Kidney tubule cell (primary cell): Measurements from ENCODE around the gene LOXL3.

Experiments used
- DNase-seq: peaks from one replicate; pipeline ENCODE4 v3.0.0-alpha.2; 2018; ENCODE audit warnings: low spot score

The LOXL3 gene

DNA sequence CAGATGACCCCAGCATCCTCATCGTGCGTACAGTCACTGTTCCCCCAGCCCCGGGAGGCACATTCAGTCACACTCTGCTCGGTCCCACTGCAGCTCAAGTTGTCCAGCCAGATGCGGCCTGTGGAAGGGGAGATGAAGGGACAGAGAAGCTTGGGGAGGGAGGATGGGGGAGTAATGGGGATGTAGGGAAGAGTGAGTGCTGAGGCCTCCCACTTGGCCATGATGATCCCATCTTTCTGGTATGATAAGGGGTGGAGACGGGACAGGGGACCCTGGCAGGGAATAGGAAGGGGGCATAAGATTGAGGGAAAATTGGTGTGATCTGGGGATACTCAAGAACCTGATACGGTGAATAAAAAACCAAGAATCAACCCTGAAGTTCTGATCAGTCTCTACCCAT is 3.5 kb downstream of the LOXL3 start:
- DNase-seq, result no peak

- DNase-seq, result peak; percentile 58
Observed at GRCh38 chr2:74548900-74549826, 4.6 kb downstream of the LOXL3 start.

- no peak for DNase-seq
Observed at GRCh38 chr2:74548285-74548899, 5.3 kb downstream of the LOXL3 start.

DNA sequence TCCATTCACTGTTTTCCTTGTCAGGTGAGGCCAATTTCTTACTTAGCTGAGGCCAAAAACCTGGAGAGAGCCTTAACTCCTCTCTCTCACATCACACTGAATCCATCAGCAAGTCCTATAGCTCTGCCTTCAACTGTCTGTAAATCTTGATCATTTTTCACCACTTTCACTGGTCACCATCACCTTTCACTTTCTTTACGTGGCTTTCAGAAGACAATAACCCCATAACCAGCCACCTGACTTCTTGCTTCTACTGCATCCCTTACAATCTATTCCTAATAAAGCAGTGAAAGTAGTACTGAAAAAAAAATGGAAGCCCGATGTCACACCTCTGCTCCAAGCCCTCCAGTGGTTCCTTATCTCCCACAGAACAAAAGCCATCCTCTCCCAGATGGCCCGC is 7.7 kb downstream of the LOXL3 start:
- DNase-seq, result no peak

- DNase-seq, result no peak
Observed at GRCh38 chr2:74544634-74545033, 9.1 kb downstream of the LOXL3 start.

DNA sequence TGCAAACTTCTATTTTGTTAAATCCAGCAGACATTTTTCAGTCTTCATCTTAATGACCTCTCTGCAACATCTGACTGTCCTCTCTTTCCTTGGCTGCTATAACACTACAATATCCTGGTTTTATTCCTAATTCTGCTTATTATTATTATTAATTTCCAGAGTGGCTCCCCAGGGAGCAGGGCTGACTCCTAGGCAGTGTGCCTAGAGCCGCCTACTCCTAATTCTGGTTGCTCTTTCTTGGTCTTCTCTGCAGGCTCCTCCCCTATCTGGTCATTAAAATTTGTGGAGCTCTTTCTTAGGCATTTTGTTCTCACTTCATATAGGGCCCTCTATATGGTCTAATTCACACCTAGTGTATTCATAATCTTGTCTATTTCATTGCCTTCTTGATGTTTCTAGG is 10.8 kb downstream of the LOXL3 start:
- no peak for DNase-seq

GRCh38 chr2:74540291-74540690 is 13.5 kb downstream of the LOXL3 start:
- no peak for DNase-seq

GRCh38 chr2:74538881-74539339 is 14.8 kb downstream of the LOXL3 start:
- DNase-seq, result no peak

GRCh38 chr2:74537140-74537539 is 16.6 kb downstream of the LOXL3 start:
- no peak for DNase-seq

GRCh38 chr2:74536166-74536950 is 17.4 kb downstream of the LOXL3 start:
- no peak for DNase-seq

GRCh38 chr2:74535440-74535965 is 18.2 kb downstream of the LOXL3 start:
- DNase-seq, result no peak

DNA sequence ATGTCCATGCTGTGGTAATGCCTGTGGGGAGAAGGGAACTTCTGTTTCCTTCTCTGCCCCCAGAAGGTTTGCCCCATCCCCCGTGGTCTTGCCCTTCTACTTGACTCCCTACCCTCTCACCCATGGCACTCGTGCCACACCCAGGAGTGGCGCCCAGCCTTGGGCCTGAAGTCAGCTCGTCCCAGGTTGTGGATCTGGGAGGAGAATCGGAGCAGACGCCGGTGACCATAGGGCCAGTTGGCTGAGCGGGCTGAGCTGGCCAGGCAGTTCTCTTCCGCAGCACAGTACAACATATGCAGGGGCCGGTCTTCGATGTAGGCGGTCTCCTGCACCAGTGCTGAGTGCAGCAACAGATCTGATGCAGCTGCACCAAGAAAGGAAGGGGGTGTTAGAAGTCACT is 19.3 kb downstream of the LOXL3 start:
- DNase-seq, result no peak

- no peak for DNase-seq
Observed at GRCh38 chr2:74533464-74533863, 20.3 kb downstream of the LOXL3 start.

DNA sequence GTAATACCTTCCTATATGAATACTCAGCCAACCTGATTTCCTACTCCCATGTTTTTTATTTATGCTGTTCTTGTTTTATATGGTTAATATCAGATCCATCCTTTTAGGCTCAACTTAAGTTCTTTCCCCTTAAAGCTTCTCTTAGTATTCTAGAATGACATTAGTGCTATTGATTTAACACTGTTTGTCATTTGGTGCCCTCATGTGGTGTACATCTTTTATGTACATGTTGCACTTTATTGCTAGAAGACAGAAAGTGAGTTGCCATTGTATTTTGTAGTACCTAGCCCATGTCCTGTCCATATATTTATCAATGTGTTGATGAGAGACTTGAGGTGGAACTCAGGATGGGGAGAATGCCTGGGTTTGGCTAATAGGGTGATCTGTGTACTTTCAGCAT is 21.5 kb downstream of the LOXL3 start:
- peak; percentile 44 for DNase-seq

GRCh38 chr2:74531666-74532065 is 22.1 kb downstream of the LOXL3 start:
- DNase-seq, result no peak

DNA sequence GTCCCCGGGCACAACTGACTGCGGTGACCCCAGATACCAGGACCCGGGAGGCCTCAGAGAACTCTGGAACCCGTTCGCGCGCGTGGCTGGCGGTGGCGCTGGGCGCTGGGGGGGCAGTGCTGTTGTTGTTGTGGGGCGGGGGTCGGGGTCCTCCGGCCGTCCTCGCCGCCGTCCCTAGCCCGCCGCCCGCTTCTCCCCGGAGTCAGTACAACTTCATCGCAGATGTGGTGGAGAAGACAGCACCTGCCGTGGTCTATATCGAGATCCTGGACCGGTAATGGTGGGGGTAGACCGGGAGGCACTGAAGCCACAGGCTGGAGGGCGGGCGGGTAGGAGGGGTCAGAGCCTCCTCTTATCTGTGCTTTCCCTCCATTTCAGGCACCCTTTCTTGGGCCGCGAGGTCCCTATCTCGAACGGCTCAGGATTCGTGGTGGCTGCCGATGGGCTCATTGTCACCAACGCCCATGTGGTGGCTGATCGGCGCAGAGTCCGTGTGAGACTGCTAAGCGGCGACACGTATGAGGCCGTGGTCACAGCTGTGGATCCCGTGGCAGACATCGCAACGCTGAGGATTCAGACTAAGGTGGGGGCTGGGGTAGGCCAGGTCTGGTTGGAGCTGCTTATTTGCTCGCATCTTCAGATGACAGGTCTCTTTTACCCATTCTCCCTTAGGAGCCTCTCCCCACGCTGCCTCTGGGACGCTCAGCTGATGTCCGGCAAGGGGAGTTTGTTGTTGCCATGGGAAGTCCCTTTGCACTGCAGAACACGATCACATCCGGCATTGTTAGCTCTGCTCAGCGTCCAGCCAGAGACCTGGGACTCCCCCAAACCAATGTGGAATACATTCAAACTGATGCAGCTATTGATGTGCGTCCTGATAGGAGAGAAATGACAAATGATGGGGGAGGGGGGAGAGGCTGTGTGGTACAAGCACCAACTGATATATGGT is 23.2 kb downstream of the LOXL3 start:
- DNase-seq, result peak; percentile 40

GRCh38 chr2:74529357-74530238 is 24.1 kb downstream of the LOXL3 start, which contains the start of the genes AUP1 and HTRA2:
Gene AUP1 (minus strand): TSS chr2:74529706. CDS start chr2:74529629, 77 bp downstream.
Gene HTRA2 (plus strand): TSS chr2:74529933. CDS start chr2:74530007, 74 bp downstream.
- DNase-seq, result peak; percentile 100

DNA sequence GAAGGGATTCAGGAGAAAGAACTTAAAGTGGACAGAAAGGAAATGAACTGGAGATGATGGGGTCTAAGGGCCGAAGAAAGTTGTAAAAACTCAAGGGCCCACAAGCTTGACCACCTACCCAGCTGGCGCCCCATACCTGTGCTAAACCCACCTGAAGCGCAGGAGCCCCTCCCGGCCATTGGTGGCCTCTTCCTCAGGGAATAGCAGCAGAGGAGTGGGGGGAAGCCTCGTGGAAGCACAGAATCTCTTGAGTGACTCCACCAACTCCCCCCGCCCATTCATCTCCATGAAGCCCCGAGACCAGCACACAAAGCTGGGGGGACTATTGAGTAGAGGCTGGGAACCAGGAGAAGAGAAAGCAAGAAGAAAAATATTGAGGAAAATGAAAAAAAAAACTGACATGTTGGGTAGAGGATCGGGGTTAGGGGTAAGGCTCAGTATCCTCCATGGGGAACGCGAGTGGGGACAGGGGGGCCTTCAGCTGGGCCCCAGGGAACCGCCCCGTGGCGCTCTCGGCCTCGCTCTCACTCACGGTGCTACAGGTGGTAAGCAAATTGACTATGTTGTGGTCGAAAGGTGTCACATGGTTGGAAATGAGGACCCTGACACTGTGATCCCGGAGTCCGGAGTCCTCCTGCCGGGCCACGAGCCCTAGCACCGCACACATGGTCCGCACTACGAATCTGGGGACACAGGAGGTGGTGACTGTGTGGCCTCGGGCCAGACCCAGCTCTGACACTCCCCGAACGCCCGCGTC is 25.0 kb downstream of the LOXL3 start:
- no peak for DNase-seq

DNA sequence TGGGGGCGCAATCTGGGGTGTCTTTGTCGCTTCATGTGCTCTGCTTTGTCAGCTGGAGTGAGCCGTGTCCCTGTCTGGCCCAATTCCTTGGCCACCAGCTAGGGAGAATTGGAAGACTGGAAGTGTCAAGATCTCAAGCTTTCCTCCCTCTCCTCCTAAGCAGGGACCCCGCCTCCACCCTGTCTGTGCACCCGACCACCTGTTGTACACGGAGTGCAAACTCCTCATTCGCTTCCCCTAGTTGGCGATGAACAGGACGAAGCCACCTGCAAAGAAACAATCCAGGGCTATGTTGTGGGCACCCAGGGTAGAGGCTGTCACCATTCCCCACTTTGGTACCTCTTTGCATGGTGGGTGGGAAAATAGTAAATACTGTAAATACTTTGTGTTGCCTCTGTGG is 26.0 kb downstream of the LOXL3 start:
- no peak for DNase-seq
